ENCODE measurements around the gene CRELD2.

The CRELD2 gene

DNA sequence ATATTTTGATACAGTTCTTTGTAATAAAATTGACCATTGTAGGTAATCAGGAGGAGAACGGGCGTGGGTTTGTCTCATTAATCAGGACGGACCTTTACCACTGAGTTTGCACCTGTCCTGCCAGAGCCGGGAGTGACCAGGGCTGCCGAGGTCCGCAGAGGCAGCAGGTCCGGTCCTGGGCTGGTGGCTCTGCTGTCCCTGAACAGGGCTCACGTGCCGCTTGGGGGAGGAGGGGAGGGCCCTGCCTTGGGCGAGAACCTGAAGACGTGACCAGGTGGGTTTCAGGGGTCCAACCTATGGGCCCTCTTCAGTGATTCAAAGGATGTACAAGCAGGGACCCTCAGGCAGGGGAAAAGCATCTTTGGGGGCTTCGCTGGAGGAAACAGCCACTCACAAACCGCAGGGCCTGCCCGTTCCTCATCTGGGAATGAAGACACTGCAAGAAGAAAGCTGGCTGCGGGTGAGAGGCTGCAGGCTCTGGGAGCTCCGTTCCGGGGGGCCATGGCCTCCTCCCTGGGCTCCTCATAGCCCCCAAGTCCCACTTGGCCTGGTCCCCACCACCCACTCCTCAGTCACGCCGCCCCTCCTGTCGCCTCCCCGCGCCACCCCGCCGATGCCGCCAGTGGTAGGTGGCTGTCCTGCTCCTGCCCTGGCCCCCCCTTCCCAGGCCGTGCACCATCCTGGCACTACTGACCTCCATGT is 9.2 kb downstream of the CRELD2 start:
- ATAC-seq (ENCODE audit: insufficient read depth, low read depth) (no peak), DNase-seq (no peak)
- Histone ChIP-seq H4K20me1 (ENCODE audit: insufficient read depth, low read length) (peaks cover 9% of the 10 kb centered on the region; the same call in 1 of the 2 replicates), H3K4me3 (ENCODE audit: low read depth in 1 of 2, low read length in 2 of 2) (no peak overlapping the region), H3K4me1 (ENCODE audit: insufficient read depth, low read length) (peaks cover 23% of the 10 kb centered on the region), H3K79me2 (ENCODE audit: insufficient read depth, low read length) (no peaks in the 10 kb centered on the region), H3K9me3 (ENCODE audit: insufficient read depth, low read length, severe bottlenecking) (no peaks in the 10 kb centered on the region), H3K27me3 (ENCODE audit: insufficient read depth, low read length, poor library complexity) (no peaks in the 10 kb centered on the region), H3K27ac (ENCODE audit: low read length) (no peak overlapping the region), H2AFZ (ENCODE audit: low read depth, low read length) (no peak overlapping the region), H3K4me2 (ENCODE audit: insufficient read depth, low read length) (no peak overlapping the region), H3K9ac (ENCODE audit: low read depth, low read length) (no peak overlapping the region), H3K36me3 (ENCODE audit: insufficient read depth, low read length) (no peaks in the 10 kb centered on the region)
- TF ChIP-seq EZH2 (IDR thresholded peaks at IDR 0.05; ENCODE audit: borderline replicate concordance, low read depth, low read length, severe bottlenecking) = no peak
- TF ChIP-seq, protein P1, sequence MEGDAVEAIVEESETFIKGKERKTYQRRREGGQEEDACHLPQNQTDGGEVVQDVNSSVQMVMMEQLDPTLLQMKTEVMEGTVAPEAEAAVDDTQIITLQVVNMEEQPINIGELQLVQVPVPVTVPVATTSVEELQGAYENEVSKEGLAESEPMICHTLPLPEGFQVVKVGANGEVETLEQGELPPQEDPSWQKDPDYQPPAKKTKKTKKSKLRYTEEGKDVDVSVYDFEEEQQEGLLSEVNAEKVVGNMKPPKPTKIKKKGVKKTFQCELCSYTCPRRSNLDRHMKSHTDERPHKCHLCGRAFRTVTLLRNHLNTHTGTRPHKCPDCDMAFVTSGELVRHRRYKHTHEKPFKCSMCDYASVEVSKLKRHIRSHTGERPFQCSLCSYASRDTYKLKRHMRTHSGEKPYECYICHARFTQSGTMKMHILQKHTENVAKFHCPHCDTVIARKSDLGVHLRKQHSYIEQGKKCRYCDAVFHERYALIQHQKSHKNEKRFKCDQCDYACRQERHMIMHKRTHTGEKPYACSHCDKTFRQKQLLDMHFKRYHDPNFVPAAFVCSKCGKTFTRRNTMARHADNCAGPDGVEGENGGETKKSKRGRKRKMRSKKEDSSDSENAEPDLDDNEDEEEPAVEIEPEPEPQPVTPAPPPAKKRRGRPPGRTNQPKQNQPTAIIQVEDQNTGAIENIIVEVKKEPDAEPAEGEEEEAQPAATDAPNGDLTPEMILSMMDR (IDR thresholded peaks at IDR 0.05; ENCODE audit: borderline replicate concordance, extremely low read depth, low read length, poor library complexity, severe bottlenecking) = no peak

DNA sequence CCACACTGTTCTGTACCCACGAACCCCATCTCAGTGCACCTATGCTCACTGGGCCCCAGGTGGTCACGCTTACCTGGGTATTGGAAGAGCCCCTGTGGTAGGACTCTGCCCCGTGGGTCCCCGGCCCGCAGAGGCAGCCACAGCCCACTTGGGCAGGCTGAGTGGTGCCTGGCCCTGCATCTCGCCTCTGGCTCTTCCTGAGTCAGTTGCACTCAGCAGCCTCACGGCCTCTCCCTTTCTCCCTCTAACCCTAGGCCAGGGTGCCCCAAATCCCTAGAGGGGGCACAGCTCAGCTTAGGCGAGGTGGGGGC is 9.7 kb downstream of the CRELD2 start:
- H3K9ac ChIP-seq (ENCODE audit: low read depth, low read length) = no peak overlapping the region
- H3K4me2 ChIP-seq (ENCODE audit: insufficient read depth, low read length) = no peak overlapping the region
- ATAC-seq (ENCODE audit: insufficient read depth, low read depth) = no peak

DNA sequence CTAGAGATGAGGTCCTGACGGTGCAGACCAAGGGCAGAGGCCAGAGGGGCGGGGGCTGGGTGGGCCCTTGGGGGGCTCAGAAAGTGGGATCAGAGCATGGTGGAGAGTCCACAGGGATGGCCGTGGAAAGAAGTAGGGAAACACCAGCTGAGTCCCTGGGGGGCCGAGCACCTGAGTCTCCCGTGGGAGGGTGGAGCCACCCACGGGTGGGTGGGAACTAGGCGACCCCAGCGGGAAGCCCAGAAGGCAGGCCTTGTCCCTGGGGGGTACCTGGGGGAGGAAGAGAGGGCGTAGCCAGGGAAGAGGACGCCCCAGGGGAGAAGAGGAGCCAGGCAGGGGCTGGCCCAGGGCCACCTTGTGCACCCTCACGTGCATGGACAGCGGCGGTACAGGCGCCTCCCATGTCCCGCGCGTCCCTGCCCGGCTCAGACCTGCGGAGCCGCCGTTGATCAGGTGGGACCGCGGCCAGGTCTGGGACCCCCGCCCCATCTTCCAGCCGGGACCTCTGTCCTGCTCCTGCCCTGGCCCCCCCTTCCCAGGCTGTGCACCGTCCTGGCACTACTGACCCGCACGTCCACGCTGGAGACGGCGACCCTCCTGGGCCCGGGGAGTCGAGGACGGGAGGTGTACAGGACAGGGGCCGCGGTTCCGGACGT is 10.2 kb downstream of the CRELD2 start:
- ATAC-seq (ENCODE audit: insufficient read depth, low read depth) (no peak), DNase-seq (no peak)

More for the DNA sequence above, 9.7 kb downstream of the CRELD2 start:
- DNase-seq = no peak
- Histone ChIP-seq H3K9me3 (ENCODE audit: insufficient read depth, low read length, severe bottlenecking) (no peaks in the 10 kb centered on the region), H4K20me1 (ENCODE audit: insufficient read depth, low read length) (peaks cover 9% of the 10 kb centered on the region; the same call in 1 of the 2 replicates), H3K4me1 (ENCODE audit: insufficient read depth, low read length) (peaks cover 23% of the 10 kb centered on the region), H3K79me2 (ENCODE audit: insufficient read depth, low read length) (no peaks in the 10 kb centered on the region), H3K27me3 (ENCODE audit: insufficient read depth, low read length, poor library complexity) (no peaks in the 10 kb centered on the region), H3K27ac (ENCODE audit: low read length) (no peak overlapping the region), H2AFZ (ENCODE audit: low read depth, low read length) (no peak overlapping the region), H3K36me3 (ENCODE audit: insufficient read depth, low read length) (no peaks in the 10 kb centered on the region), H3K4me3 (ENCODE audit: low read depth in 1 of 2, low read length in 2 of 2) (no peak overlapping the region)
- TF ChIP-seq EZH2 (IDR thresholded peaks at IDR 0.05; ENCODE audit: borderline replicate concordance, low read depth, low read length, severe bottlenecking) = no peak
- TF ChIP-seq, protein P1 (IDR thresholded peaks at IDR 0.05; ENCODE audit: borderline replicate concordance, extremely low read depth, low read length, poor library complexity, severe bottlenecking) = no peak

More for the DNA sequence above, 10.2 kb downstream of the CRELD2 start:
- Histone ChIP-seq H3K79me2 (ENCODE audit: insufficient read depth, low read length) (no peaks in the 10 kb centered on the region), H3K9ac (ENCODE audit: low read depth, low read length) (no peak overlapping the region), H3K4me1 (ENCODE audit: insufficient read depth, low read length) (peaks cover 23% of the 10 kb centered on the region), H3K36me3 (ENCODE audit: insufficient read depth, low read length) (no peaks in the 10 kb centered on the region), H3K4me2 (ENCODE audit: insufficient read depth, low read length) (no peak overlapping the region), H3K27me3 (ENCODE audit: insufficient read depth, low read length, poor library complexity) (no peaks in the 10 kb centered on the region), H3K4me3 (ENCODE audit: low read depth in 1 of 2, low read length in 2 of 2) (no peak overlapping the region), H2AFZ (ENCODE audit: low read depth, low read length) (no peak overlapping the region), H3K9me3 (ENCODE audit: insufficient read depth, low read length, severe bottlenecking) (no peaks in the 10 kb centered on the region), H3K27ac (ENCODE audit: low read length) (no peak overlapping the region), H4K20me1 (ENCODE audit: insufficient read depth, low read length) (peaks cover 9% of the 10 kb centered on the region)
- TF ChIP-seq, protein P1 (IDR thresholded peaks at IDR 0.05; ENCODE audit: borderline replicate concordance, extremely low read depth, low read length, poor library complexity, severe bottlenecking) = no peak
- no peak for TF ChIP-seq EZH2 (IDR thresholded peaks at IDR 0.05; ENCODE audit: borderline replicate concordance, low read depth, low read length, severe bottlenecking)
